Thyroid gland (tissue), 4 donors: ENCODE data around the gene ARRDC1. TPM values are rescaled to one million over a fixed set of nuclear protein-coding genes. Genes with fewer than 3 reads are reported as not detected.
A peak's percentile ranks its signal among the peaks of the same experiment; 100 is the strongest.

Experiments used
- DNase-seq, 2 donors: peaks; one replicate each; pipeline ENCODE4 v3.0.0-alpha.2; 2019
- H3K27ac ChIP-seq, 3 donors: fragments of 200-600 bp; sonication (generic); 1 replicate in 2 of 3; 2 replicates in 1 of 3; pipeline ENCODE4 v1.5.1; 2016 to 2019; ENCODE audit warnings: mild to moderate bottlenecking in 1 of 3, moderate library complexity in 1 of 3
- H3K27me3 ChIP-seq: fragments of 200-600 bp; sonication (generic); one replicate; pipeline ENCODE4 v1.5.1; 2019
- H3K36me3 ChIP-seq, 2 donors: fragments of 200-600 bp; sonication (generic); one replicate each; pipeline ENCODE4 v1.5.1; 2016 to 2019
- H3K4me1 ChIP-seq, 2 donors: fragments of 200-600 bp; sonication (generic); one replicate each; pipeline ENCODE4 v1.5.1; 2017 to 2019
- H3K4me3 ChIP-seq, 3 donors: fragments of 200-600 bp; sonication (generic); replicated peaks in 1 of 3; 1 replicate in 2 of 3; 2 replicates in 1 of 3; pipeline ENCODE4 v1.5.1; 2016; ENCODE audit warnings: mild to moderate bottlenecking in 1 of 3
- H3K9me3 ChIP-seq: fragments of 200-600 bp; sonication (generic); one replicate; pipeline ENCODE4 v1.5.1; 2017
- CTCF ChIP-seq, 6 experiments: fragments of 200-600 bp in 3 of 6; fragments of 450-650 bp in 3 of 6; sonication (generic) in 3 of 6; IDR thresholded peaks; one replicate each; pipeline ENCODE4 v1.5.1; 2016 to 2019; ENCODE audit warnings: antibody characterized with exemption in 6 of 6, mild to moderate bottlenecking in 2 of 6, inconsistent platforms in 1 of 6, moderate library complexity in 1 of 6
- POLR2A ChIP-seq, 2 donors: fragments of 450-650 bp; IDR thresholded peaks; one replicate each; pipeline ENCODE4 v1.6.1; 2017; ENCODE audit warnings: antibody characterized with exemption in 2 of 2, mild to moderate bottlenecking in 2 of 2, moderate library complexity in 1 of 2
- WGBS, 2 donors: methylation state at CpG; one replicate each; pipeline ENCODE4 v1.1.5; 2017; 5-methylcytosine and 5-hydroxymethylcytosine counted together
- intact Hi-C: fragments of 100-400 bp; cut with DNase I; formaldehyde crosslinking; loops from one replicate; pipeline ENCODE4 v1.15.1; 2023
- total RNA-seq, 4 donors: library from RNA; depleted of rRNA; stranded (reverse); fragments of >200 nt; gene quantifications; one replicate each; pipeline ENCODE4 v1.2.3, GENCODE V29; 2016

Gene ARRDC1
- total RNA-seq, 4 donors from 2014 or later: 45.6 to 66.2 (median 61.2) TPM

- no peak for DNase-seq
- Histone ChIP-seq H3K9me3 (no peaks in the 10 kb centered on the region), H3K4me3 (no peak overlapping the region), H3K27ac (peak overlapping the region; percentile 54 to 62 (median 60)), H3K4me1 (peaks cover 41 to 44% of the 10 kb centered on the region in 2 donors), H3K27me3 (no peaks in the 10 kb centered on the region), H3K36me3 (no peaks in the 10 kb centered on the region)
- intact Hi-C loops: no loop called here
- no peak for TF ChIP-seq CTCF (IDR thresholded peaks at IDR 0.05)
- WGBS, 2 donors: 95 to 96% methylated on average over 6 of the region's 6 CpGs
Observed at GRCh38 chr9:137656416-137656815, 50.9 kb downstream of the ARRDC1 start.

- no peak overlapping the region for H3K4me3 ChIP-seq
- no peak for TF ChIP-seq CTCF (IDR thresholded peaks at IDR 0.05)
- TF ChIP-seq POLR2A (IDR thresholded peaks at IDR 0.05): no peak
- H3K36me3 ChIP-seq: no peaks in the 10 kb centered on the region
- H3K27ac ChIP-seq: peak overlapping the region in 2 of 3 donors; percentile 54 to 62
- H3K9me3 ChIP-seq: no peaks in the 10 kb centered on the region
- peak; percentile 65 to 71 for DNase-seq
- no peaks in the 10 kb centered on the region for H3K27me3 ChIP-seq
- intact Hi-C loops: no loop called here
- H3K4me1 ChIP-seq: peaks cover 46 to 49% of the 10 kb centered on the region in 2 donors
- WGBS, 2 donors: 30 to 43% methylated on average over 2 of the region's 2 CpGs
Observed at GRCh38 chr9:137657606-137658005, 52.1 kb downstream of the ARRDC1 start.

- TF ChIP-seq CTCF (IDR thresholded peaks at IDR 0.05) (no peak), POLR2A (IDR thresholded peaks at IDR 0.05) (no peak)
- intact Hi-C loops: no loop called here
- Histone ChIP-seq H3K4me1 (peaks cover 56 to 61% of the 10 kb centered on the region in 2 donors), H3K27ac (no peak overlapping the region), H3K4me3 (no peak overlapping the region), H3K9me3 (no peaks in the 10 kb centered on the region), H3K27me3 (no peaks in the 10 kb centered on the region), H3K36me3 (no peaks in the 10 kb centered on the region)
- WGBS, 2 donors: 82 to 93% methylated on average over 2 of the region's 2 CpGs
- DNase-seq: no peak
Observed at GRCh38 chr9:137658781-137659180, 53.3 kb downstream of the ARRDC1 start.

GRCh38 chr9:137660144-137660543 lies 54.7 kb downstream of the ARRDC1 start:
- no peaks in the 10 kb centered on the region for H3K9me3 ChIP-seq
- intact Hi-C loops: no loop called here
- peak overlapping the region in 1 of 3 donors; percentile 51 for H3K27ac ChIP-seq
- no peaks in the 10 kb centered on the region for H3K36me3 ChIP-seq
- whole genome bisulfite sequencing, 2 donors: 54 to 58% methylated on average over 4 of the region's 4 CpGs
- H3K27me3 ChIP-seq: no peaks in the 10 kb centered on the region
- H3K4me3 ChIP-seq: no peak overlapping the region
- peak in 1 of 2 donors; percentile 2 for DNase-seq
- no peak for TF ChIP-seq POLR2A (IDR thresholded peaks at IDR 0.05)
- TF ChIP-seq CTCF (IDR thresholded peaks at IDR 0.05): no peak
- peaks cover 68 to 70% of the 10 kb centered on the region in 2 donors for H3K4me1 ChIP-seq

GRCh38 chr9:137663584-137663983 lies 58.1 kb downstream of the ARRDC1 start:
- TF ChIP-seq CTCF (IDR thresholded peaks at IDR 0.05) (no peak), POLR2A (IDR thresholded peaks at IDR 0.05) (no peak)
- H3K27me3 ChIP-seq: no peaks in the 10 kb centered on the region
- H3K4me1 ChIP-seq: peaks cover 72 to 76% of the 10 kb centered on the region in 2 donors
- H3K27ac ChIP-seq: peak overlapping the region; percentile 42 to 77 (median 50)
- no peaks in the 10 kb centered on the region for H3K9me3 ChIP-seq
- intact Hi-C loops: no loop called here
- peak in 1 of 2 donors; percentile 47 for DNase-seq
- 86 to 89% methylated on average over 4 of the region's 4 CpGs for WGBS, 2 donors
- H3K4me3 ChIP-seq: no peak overlapping the region
- H3K36me3 ChIP-seq: no peaks in the 10 kb centered on the region
